Measurements from ENCODE around the gene HSD17B7.
"Not testable (repeated sequence)": the region's sequence is repeated elsewhere in the genome, so short reads cannot be mapped to it uniquely, and the experiment has no call there.

DNA sequence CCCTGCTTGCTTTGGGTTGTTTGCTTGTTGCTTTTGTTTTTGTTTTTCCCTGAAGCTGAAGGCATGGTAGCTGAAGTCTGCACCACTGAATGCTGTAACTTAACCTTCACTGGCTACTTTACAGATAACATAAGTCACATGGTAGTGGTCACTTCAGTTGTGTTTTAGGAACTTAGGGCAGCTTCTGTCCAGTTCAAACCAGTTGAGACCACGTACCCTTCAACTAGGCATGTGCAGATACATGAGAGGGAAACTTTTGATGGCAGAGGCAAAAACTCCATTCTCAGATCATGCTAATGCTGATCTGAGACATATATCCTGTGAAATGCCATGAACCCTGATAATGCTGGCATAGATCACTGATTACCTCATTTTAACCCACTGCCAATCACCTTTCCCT, 28.2 kb downstream of the HSD17B7 start:
- TF ChIP-seq, protein P1, sequence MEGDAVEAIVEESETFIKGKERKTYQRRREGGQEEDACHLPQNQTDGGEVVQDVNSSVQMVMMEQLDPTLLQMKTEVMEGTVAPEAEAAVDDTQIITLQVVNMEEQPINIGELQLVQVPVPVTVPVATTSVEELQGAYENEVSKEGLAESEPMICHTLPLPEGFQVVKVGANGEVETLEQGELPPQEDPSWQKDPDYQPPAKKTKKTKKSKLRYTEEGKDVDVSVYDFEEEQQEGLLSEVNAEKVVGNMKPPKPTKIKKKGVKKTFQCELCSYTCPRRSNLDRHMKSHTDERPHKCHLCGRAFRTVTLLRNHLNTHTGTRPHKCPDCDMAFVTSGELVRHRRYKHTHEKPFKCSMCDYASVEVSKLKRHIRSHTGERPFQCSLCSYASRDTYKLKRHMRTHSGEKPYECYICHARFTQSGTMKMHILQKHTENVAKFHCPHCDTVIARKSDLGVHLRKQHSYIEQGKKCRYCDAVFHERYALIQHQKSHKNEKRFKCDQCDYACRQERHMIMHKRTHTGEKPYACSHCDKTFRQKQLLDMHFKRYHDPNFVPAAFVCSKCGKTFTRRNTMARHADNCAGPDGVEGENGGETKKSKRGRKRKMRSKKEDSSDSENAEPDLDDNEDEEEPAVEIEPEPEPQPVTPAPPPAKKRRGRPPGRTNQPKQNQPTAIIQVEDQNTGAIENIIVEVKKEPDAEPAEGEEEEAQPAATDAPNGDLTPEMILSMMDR (conservative IDR thresholded peaks at IDR 0.05) = not testable (repeated sequence)
- TF ChIP-seq ZFX (IDR thresholded peaks at IDR 0.05) = not testable (repeated sequence)
